ENCODE data around the gene GALNT10.

The GALNT10 gene

GRCh38 chr5:154236536-154237375 is 46.2 kb downstream of the GALNT10 start:
- ATAC-seq = peak; percentile 36

DNA sequence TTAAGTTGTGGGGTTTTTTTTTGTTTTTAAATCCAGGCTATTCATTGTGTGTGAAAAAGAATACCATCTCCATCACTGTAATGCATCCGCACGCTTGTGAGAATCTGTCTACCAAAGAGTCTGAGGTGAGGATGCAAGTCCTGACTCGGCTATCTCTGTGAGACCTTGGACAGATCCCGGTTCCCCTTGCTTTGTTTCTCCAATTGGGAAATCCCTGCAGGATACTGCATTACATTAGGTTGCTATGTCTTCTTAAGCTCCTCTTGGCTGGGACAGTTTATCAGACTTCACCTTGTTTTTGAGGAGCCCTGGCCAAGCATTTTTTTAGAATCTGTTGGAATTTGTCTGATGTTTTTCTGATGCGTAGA is 46.8 kb downstream of the GALNT10 start:
- no peak for ATAC-seq
- TF ChIP-seq, protein P1, sequence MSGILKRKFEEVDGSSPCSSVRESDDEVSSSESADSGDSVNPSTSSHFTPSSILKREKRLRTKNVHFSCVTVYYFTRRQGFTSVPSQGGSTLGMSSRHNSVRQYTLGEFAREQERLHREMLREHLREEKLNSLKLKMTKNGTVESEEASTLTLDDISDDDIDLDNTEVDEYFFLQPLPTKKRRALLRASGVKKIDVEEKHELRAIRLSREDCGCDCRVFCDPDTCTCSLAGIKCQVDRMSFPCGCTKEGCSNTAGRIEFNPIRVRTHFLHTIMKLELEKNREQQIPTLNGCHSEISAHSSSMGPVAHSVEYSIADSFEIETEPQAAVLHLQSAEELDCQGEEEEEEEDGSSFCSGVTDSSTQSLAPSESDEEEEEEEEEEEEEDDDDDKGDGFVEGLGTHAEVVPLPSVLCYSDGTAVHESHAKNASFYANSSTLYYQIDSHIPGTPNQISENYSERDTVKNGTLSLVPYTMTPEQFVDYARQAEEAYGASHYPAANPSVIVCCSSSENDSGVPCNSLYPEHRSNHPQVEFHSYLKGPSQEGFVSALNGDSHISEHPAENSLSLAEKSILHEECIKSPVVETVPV (CRISPR knock-in tag; IDR thresholded peaks at IDR 0.05) = no peak
- no peak for TF ChIP-seq TOX (CRISPR knock-in tag; IDR thresholded peaks at IDR 0.05; ENCODE audit: borderline replicate concordance)
- no peak for TF ChIP-seq ZNF565 (CRISPR knock-in tag; conservative IDR thresholded peaks at IDR 0.05; ENCODE audit: low read depth)
- TF ChIP-seq SNAI2 (CRISPR knock-in tag; IDR thresholded peaks at IDR 0.05) = no peak
- TF ChIP-seq TCF4 (CRISPR knock-in tag; IDR thresholded peaks at IDR 0.05; ENCODE audit: borderline replicate concordance) = no peak
- no peak for TF ChIP-seq ZFP30 (CRISPR knock-in tag; IDR thresholded peaks at IDR 0.05)

More at GRCh38 chr5:154236536-154237375, 46.2 kb downstream of the GALNT10 start:
- TF ChIP-seq CREB5 (CRISPR knock-in tag; IDR thresholded peaks at IDR 0.05; ENCODE audit: low read depth) (no peak), ZC3H10 (CRISPR knock-in tag; IDR thresholded peaks at IDR 0.05) (no peak), SNAI2 (CRISPR knock-in tag; IDR thresholded peaks at IDR 0.05) (no peak), ZFP30 (CRISPR knock-in tag; IDR thresholded peaks at IDR 0.05) (no peak), ZFP3 (CRISPR knock-in tag; IDR thresholded peaks at IDR 0.05) (no peak), ISL1 (CRISPR knock-in tag; IDR thresholded peaks at IDR 0.05) (no peak), CSDC2 (CRISPR knock-in tag; IDR thresholded peaks at IDR 0.05) (no peak)
- TF ChIP-seq, protein P1 (CRISPR knock-in tag; IDR thresholded peaks at IDR 0.05) = no peak

DNA sequence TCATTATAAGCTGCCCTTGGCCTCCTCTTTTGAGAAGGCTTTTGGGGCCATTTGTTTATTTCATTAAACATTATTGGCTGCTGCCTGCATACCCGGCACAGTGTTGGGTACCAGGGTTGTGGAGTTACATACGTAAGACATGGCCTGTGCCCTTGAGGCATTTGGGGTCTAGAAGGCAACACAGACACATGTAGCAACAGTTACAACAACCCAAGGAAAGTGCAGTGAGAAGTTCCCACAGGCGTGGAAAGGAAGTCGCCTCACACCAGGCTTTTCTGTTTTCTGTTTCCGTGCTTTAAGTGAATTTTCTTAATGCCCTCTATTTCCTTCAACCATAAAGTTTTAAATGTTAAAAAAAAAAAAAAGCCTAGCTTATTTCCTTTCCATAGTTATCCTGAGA is 47.4 kb downstream of the GALNT10 start:
- TF ChIP-seq GLIS3 (CRISPR knock-in tag; IDR thresholded peaks at IDR 0.05) = no peak
- TF ChIP-seq, protein P2, sequence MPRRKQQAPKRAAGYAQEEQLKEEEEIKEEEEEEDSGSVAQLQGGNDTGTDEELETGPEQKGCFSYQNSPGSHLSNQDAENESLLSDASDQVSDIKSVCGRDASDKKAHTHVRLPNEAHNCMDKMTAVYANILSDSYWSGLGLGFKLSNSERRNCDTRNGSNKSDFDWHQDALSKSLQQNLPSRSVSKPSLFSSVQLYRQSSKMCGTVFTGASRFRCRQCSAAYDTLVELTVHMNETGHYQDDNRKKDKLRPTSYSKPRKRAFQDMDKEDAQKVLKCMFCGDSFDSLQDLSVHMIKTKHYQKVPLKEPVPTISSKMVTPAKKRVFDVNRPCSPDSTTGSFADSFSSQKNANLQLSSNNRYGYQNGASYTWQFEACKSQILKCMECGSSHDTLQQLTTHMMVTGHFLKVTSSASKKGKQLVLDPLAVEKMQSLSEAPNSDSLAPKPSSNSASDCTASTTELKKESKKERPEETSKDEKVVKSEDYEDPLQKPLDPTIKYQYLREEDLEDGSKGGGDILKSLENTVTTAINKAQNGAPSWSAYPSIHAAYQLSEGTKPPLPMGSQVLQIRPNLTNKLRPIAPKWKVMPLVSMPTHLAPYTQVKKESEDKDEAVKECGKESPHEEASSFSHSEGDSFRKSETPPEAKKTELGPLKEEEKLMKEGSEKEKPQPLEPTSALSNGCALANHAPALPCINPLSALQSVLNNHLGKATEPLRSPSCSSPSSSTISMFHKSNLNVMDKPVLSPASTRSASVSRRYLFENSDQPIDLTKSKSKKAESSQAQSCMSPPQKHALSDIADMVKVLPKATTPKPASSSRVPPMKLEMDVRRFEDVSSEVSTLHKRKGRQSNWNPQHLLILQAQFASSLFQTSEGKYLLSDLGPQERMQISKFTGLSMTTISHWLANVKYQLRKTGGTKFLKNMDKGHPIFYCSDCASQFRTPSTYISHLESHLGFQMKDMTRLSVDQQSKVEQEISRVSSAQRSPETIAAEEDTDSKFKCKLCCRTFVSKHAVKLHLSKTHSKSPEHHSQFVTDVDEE (CRISPR knock-in tag; IDR thresholded peaks at IDR 0.05) = no peak
- no peak for TF ChIP-seq ARNTL (CRISPR knock-in tag; IDR thresholded peaks at IDR 0.05; ENCODE audit: borderline replicate concordance, low read depth)
- ATAC-seq = no peak

DNA sequence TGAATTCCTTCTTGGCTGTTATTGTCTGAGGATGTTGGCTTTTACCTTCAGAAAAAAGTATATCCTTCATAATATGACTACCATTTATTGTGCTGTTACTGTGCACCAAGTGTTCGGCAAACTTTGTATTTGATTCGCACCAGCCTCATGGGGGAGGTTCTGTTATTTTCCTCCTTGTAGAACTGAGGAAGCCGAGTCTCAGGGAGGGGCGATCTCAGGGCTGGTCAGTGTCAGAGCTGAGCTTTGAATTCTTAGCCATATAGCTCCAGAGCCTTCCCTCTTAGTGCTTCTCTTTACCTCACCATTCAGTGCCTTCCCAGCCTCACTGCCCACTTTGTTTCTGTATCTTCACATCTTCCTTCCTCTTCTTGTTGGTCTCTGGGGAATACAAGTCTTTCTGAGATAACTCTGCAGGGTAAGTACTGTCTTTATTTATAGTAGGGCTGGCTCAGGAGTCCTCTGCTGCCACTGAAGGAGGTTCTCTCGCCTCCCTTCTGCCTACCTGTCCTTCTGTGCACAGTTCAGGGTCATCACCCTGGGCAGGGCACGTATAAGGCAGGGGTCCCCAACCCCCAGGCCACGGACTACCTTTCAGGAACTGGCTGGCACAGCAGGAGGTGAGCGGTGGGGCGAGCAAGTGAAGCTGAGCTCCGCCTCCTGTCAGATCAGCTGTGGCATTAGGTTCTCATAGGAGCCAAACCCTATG is 48.4 kb downstream of the GALNT10 start:
- TF ChIP-seq ZC3H10 (CRISPR knock-in tag; IDR thresholded peaks at IDR 0.05) (no peak), PPARA (CRISPR knock-in tag; IDR thresholded peaks at IDR 0.05; ENCODE audit: borderline replicate concordance) (no peak), CSDC2 (CRISPR knock-in tag; IDR thresholded peaks at IDR 0.05) (no peak), ESRRG (CRISPR knock-in tag; IDR thresholded peaks at IDR 0.05) (no peak), OSR1 (CRISPR knock-in tag; IDR thresholded peaks at IDR 0.05) (no peak), ZNF565 (CRISPR knock-in tag; conservative IDR thresholded peaks at IDR 0.05; ENCODE audit: low read depth) (no peak), POU6F1 (CRISPR knock-in tag; IDR thresholded peaks at IDR 0.05; ENCODE audit: borderline replicate concordance, low read depth) (no peak), GLIS3 (CRISPR knock-in tag; IDR thresholded peaks at IDR 0.05) (no peak), ZFP3 (CRISPR knock-in tag; IDR thresholded peaks at IDR 0.05) (no peak), RARB (CRISPR knock-in tag; IDR thresholded peaks at IDR 0.05) (no peak), TCF4 (CRISPR knock-in tag; IDR thresholded peaks at IDR 0.05; ENCODE audit: borderline replicate concordance) (no peak), BACH2 (CRISPR knock-in tag; IDR thresholded peaks at IDR 0.05; ENCODE audit: borderline replicate concordance) (no peak)
- TF ChIP-seq, protein P1 (CRISPR knock-in tag; IDR thresholded peaks at IDR 0.05) = no peak
- TF ChIP-seq, protein P2 (CRISPR knock-in tag; IDR thresholded peaks at IDR 0.05) = no peak
- no peak for ATAC-seq
